Panc1 (cell line): ENCODE measurements around the gene KCNG1.

Source experiments
- CTCF ChIP-seq: fragments of 450-650 bp; IDR thresholded peaks from 2 replicates; pipeline ENCODE4 v1.5.1; 2017; ENCODE audit warnings: mild to moderate bottlenecking
- POLR2AphosphoS5 ChIP-seq: IDR thresholded peaks from 2 replicates; pipeline ENCODE4 v1.6.1; 2012; ENCODE audit warnings: mild to moderate bottlenecking, low read depth, low read length, moderate library complexity
- REST ChIP-seq, 2 experiments: IDR thresholded peaks; 2 replicates each; pipeline ENCODE4 v1.6.1; 2011 to 2012; ENCODE audit warnings: low read depth in 2 of 2, control low read depth in 1 of 2, low read length in 1 of 2, mild to moderate bottlenecking in 1 of 2, moderate library complexity in 1 of 2; ENCODE audit not compliant: insufficient read depth in 1 of 2

DNA sequence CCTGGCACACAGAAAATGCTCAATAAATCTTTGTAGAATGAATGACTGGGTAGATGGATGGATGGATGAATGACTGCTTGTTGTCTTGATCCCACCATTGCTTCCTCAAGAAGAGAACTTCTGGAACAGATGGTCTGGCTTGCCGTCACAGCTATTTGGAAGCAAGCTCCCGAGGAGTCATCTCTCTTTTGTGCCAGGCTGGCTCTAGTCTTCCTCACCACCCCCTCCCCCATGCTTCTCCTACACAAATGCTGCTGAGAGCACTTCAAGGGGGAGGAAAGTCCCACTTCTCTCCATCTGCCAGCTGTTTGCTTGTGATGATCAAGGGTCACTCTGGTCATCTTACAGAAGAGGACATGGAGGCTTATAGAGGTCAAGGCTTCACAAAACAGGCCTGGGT lies 11.6 kb upstream of the KCNG1 start:
- no peak for TF ChIP-seq POLR2AphosphoS5
- TF ChIP-seq CTCF: no peak
- no peak for TF ChIP-seq REST (IDR thresholded peaks at IDR 0.05; ENCODE audit: insufficient read depth in 1 of 2, low read depth in 2 of 2, low read length in 1 of 2)
